GM21786 (cell line): ENCODE measurements around the gene FOXN1.
"Not testable (repeated sequence)": the region's sequence is repeated elsewhere in the genome, so short reads cannot be mapped to it uniquely, and the experiment has no call there.

Experiments used
- ATAC-seq: cut with Tn5 transposase; IDR thresholded peaks from one replicate; pipeline ENCODE4 v1.9.1; 2021; ENCODE audit not compliant: unreplicated experiment

FOXN1 gene, protein sequence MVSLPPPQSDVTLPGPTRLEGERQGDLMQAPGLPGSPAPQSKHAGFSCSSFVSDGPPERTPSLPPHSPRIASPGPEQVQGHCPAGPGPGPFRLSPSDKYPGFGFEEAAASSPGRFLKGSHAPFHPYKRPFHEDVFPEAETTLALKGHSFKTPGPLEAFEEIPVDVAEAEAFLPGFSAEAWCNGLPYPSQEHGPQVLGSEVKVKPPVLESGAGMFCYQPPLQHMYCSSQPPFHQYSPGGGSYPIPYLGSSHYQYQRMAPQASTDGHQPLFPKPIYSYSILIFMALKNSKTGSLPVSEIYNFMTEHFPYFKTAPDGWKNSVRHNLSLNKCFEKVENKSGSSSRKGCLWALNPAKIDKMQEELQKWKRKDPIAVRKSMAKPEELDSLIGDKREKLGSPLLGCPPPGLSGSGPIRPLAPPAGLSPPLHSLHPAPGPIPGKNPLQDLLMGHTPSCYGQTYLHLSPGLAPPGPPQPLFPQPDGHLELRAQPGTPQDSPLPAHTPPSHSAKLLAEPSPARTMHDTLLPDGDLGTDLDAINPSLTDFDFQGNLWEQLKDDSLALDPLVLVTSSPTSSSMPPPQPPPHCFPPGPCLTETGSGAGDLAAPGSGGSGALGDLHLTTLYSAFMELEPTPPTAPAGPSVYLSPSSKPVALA

DNA sequence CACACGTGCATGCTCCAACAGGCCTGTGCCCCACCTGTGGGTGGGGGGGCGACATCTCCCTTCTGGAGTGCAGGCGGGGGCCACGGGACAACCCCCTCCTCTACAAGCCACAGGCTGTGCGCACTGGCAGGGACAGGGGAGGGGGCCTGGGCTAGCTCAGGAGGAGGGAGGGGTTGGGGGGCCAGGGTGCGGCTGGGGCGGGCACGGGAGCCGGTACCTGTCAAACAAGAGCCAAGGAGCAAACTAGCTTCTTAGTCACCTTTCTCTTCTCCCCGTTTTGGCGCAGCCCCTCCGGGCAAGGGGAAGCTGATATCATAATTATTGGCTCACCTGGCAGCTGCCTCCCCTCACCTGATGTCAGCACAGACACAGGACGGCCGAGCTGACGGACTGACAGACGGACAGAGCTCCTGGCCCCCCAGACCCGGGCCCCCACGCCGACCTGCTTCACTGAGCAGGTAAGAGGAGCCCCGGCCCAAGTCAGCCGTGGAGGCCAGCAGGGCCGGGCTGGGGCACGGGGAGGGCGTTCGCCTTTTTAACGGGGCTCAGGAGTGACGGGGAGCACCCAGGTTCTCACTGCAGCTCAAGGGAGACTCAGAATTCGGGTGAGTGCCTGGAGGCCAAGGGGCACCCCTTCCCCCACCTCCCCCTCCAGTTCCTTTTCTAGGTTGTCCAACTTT is at the start of gene FOXN1:
Gene FOXN1, plus strand, starts transcription at position 363 of the 680 bp plus-strand sequence. CDS start 17,622 bp downstream, outside the sequence.
- ATAC-seq, result no peak

- no peak for ATAC-seq
Observed at GRCh38 chr17:28457890-28458289, 48.3 kb upstream of the FOXN1 start.

- ATAC-seq, result not testable (repeated sequence)
Observed at GRCh38 chr17:28458881-28459280, 47.3 kb upstream of the FOXN1 start.

DNA sequence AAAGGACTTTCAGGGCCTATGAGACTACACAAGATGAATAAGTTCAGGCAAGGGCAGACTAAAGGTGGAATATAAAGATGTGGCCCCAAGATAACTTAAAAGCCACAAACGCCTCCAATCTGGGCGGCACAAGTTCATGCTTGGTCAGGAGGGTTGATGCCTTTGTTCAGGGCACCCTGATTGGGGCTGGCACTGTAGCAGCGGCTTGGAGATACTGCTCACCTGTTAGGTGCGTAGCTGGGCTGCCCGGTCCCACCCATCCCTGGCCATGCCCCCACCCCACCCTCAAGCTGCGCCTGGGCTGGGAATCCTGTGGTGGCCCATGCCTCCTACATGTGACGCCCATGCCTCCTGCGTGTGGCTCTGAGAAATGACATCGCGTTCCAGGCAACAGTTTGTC is 45.2 kb upstream of the FOXN1 start:
- ATAC-seq, result no peak

- no peak for ATAC-seq
Observed at GRCh38 chr17:28466001-28466400, 40.1 kb upstream of the FOXN1 start.

- no peak for ATAC-seq
Observed at GRCh38 chr17:28466521-28467048, 39.6 kb upstream of the FOXN1 start.

- ATAC-seq, result no peak
Observed at GRCh38 chr17:28467456-28468025, 38.6 kb upstream of the FOXN1 start.

GRCh38 chr17:28468033-28468735 is 38.0 kb upstream of the FOXN1 start:
- not testable (repeated sequence) for ATAC-seq

GRCh38 chr17:28468781-28469180 is 37.4 kb upstream of the FOXN1 start:
- ATAC-seq, result no peak

GRCh38 chr17:28469376-28469775 is 36.8 kb upstream of the FOXN1 start:
- no peak for ATAC-seq

- no peak for ATAC-seq
Observed at GRCh38 chr17:28470266-28470913, 35.8 kb upstream of the FOXN1 start.

DNA sequence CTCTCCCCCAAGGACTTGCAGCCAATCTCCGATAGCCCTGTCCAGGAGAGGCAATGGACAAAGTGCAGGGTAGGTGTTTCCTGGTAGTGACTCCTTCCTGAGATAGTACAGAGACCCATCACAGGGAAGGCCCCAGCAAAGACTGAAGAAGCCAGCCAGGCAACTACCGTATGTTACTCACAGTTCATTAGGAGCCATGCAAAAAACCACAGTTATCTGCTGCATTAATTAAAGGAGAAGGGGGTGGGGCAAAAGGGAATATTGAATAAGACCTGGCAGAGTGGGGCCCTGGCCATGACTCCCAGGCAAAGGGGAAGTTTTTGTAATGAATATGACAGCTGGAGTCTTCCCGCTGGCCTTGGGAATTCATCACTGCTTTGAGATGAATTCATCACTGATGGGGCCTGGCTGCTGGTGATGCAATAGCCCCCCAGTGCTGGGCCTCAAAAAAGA is 35.2 kb upstream of the FOXN1 start:
- no peak for ATAC-seq

DNA sequence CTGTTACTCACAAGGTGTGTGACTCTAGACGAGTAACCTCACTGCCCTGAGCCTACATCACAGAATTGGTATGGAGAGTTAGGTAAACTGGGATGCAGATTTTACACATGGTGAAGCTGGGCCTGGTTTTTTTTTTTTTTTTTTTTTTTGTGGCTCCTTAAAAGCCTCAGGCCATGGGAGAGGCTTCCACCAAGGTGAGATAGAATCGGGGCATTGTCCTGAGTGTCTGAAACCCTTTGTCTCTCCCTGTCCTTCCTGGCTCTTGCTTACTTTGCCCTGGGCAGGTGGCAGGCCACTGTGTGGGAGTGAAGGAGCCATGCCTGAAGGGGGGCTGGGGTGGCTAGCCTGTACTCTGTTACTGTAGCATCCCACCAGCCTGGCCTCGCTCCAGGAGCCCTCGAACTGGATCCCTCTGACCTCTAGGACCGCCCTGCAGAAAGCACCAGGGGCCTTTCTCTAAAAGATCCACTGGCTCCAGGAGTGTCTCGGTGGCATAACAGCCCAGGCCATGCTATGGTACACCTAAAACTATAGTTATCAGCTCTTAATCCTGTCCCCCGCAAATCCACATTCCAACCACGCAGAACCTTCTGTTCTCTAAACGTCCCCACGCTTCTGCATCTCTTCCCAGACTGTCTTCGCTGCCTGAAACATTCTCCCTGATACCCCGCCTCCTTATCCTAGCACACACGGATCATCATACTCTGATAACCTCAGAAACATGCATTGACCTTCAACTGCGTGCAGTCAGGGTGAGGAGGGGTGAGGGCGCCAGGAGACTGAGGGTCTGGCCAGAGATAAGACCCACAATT is 34.4 kb upstream of the FOXN1 start:
- no peak for ATAC-seq

GRCh38 chr17:28472871-28473497 is 33.2 kb upstream of the FOXN1 start:
- ATAC-seq, result no peak

GRCh38 chr17:28473542-28473941 is 32.6 kb upstream of the FOXN1 start, which contains the start of gene SLC13A2:
Gene SLC13A2, plus strand, starts transcription at chr17:28473644. Its CDS starts 69 bp downstream, at chr17:28473713.
- no peak for ATAC-seq

DNA sequence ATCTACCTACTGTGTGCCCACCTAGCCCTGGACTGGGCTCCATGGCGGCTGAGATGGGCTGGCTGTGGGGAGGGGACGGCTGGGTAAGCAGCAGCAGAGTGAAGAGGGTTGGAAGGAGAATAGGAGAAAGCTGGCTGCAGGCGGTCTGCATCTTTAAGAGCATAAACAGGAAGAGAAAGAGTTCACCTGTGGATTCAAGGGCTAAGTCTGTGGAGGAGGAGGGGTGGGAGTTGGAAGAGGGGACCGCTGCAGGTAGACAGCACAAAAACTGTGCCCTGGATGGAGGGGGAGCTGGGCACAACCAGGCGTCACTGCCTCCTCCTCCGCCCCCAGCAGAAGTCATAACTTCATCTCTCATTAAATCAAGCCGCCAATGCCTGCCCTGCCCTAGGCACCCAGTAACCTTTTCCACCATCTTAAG is 32.0 kb upstream of the FOXN1 start:
- no peak for ATAC-seq

GRCh38 chr17:28475151-28475900 is 30.8 kb upstream of the FOXN1 start:
- no peak for ATAC-seq
